Karpas-422 (cell line): ENCODE data around the gene SIX2. TPM values are rescaled to one million over a fixed set of nuclear protein-coding genes. Genes with fewer than 3 reads are reported as not detected.

Experiments used
- DNase-seq: peaks from one replicate; pipeline ENCODE4 v3.0.0-alpha.2; 2015
- H2AFZ ChIP-seq: fragments of 200-600 bp; sonication (generic); 2 replicates; pipeline ENCODE4 v1.6.1; 2014; ENCODE audit warnings: antibody characterized with exemption, low read length, mixed read lengths
- H3K27ac ChIP-seq: fragments of 200-600 bp; sonication (generic); 2 replicates; pipeline ENCODE4 v1.5.1; 2014; ENCODE audit warnings: mild to moderate bottlenecking, low read length, moderate library complexity
- H3K27me3 ChIP-seq: fragments of 200-600 bp; sonication (generic); 2 replicates; pipeline ENCODE4 v1.6.1; 2014; ENCODE audit warnings: low read length, mixed read lengths
- H3K36me3 ChIP-seq: fragments of 200-600 bp; sonication (generic); 2 replicates; pipeline ENCODE4 v1.6.1; 2014; ENCODE audit warnings: low read length, mixed read lengths; ENCODE audit not compliant: insufficient read depth
- H3K4me1 ChIP-seq: fragments of 200-600 bp; sonication (generic); 2 replicates; pipeline ENCODE4 v1.6.1; 2014; ENCODE audit warnings: mild to moderate bottlenecking, low read length, mixed read lengths
- H3K4me2 ChIP-seq: fragments of 200-600 bp; sonication (generic); 2 replicates; pipeline ENCODE4 v1.6.1; 2014; ENCODE audit warnings: low read length, low read depth, mild to moderate bottlenecking; ENCODE audit not compliant: poor library complexity, severe bottlenecking
- H3K4me3 ChIP-seq: fragments of 200-600 bp; sonication (generic); 2 replicates; pipeline ENCODE4 v1.5.1; 2014; ENCODE audit warnings: mild to moderate bottlenecking, antibody characterized with exemption, low read length, mixed read lengths
- H3K79me2 ChIP-seq: fragments of 200-600 bp; sonication (generic); 2 replicates; pipeline ENCODE4 v1.6.1; 2014; ENCODE audit warnings: mild to moderate bottlenecking, low read length, mixed read lengths
- H3K9ac ChIP-seq: fragments of 200-600 bp; sonication (generic); 2 replicates; pipeline ENCODE4 v1.6.0; 2014; ENCODE audit warnings: low read length
- H3K9me2 ChIP-seq: fragments of 200-600 bp; sonication (generic), shearing (Covaris generic); replicated peaks from 2 replicates; pipeline ENCODE4 v1.6.0; 2014; ENCODE audit warnings: mild to moderate bottlenecking, low read length, moderate library complexity; ENCODE audit not compliant: insufficient read depth
- H3K9me3 ChIP-seq: fragments of 300-700, 200-600 bp; sonication (generic); 2 replicates; pipeline ENCODE4 v1.6.1; 2014; ENCODE audit warnings: low read length, mixed read lengths
- H4K20me1 ChIP-seq: fragments of 200-600 bp; sonication (generic); 2 replicates; pipeline ENCODE4 v1.6.1; 2014; ENCODE audit warnings: mild to moderate bottlenecking, antibody characterized with exemption, low read length, low read depth; ENCODE audit not compliant: insufficient read depth
- total RNA-seq: library from RNA; depleted of rRNA; stranded (reverse); fragments of >200 nt; shearing (Covaris generic); gene quantifications from 2 replicates; pipeline ENCODE4 v1.2.3, GENCODE V29; 2014; ENCODE audit warnings: low replicate concordance

SIX2 gene
- total RNA-seq, 1 experiment from 2014 or later: not detected

GRCh38 chr2:44989176-44989575 lies 20.1 kb downstream of the SIX2 start:
- Histone ChIP-seq H3K9ac (no peak overlapping the region), H2AFZ (no peak overlapping the region), H3K27ac (no peak overlapping the region), H3K4me3 (no peak overlapping the region), H3K9me3 (peaks cover 11% of the 10 kb centered on the region), H3K4me2 (no peak overlapping the region), H3K9me2 (no peaks in the 10 kb centered on the region), H3K79me2 (no peaks in the 10 kb centered on the region), H4K20me1 (no peaks in the 10 kb centered on the region), H3K4me1 (peaks cover 5% of the 10 kb centered on the region), H3K27me3 (no peaks in the 10 kb centered on the region; the same call in 1 of the 2 replicates), H3K36me3 (0 out of 2 replicates have a peak, but pooled peaks cover 6% of the 10 kb centered on the region)
- DNase-seq: no peak

- no peaks in the 10 kb centered on the region for H3K79me2 ChIP-seq
- no peaks in the 10 kb centered on the region for H3K27me3 ChIP-seq
- H2AFZ ChIP-seq: peak overlapping the region; percentile 5; the same call in 1 of the 2 replicates
Measured at GRCh38 chr2:44983836-44984604, 25.2 kb downstream of the SIX2 start.

GRCh38 chr2:44981714-44982108 lies 27.5 kb downstream of the SIX2 start:
- Histone ChIP-seq H3K27me3 (no peaks in the 10 kb centered on the region), H4K20me1 (no peaks in the 10 kb centered on the region), H3K9me3 (no peaks in the 10 kb centered on the region), H3K9ac (peak overlapping the region; percentile 43; the same call in 1 of the 2 replicates), H3K4me3 (no peak overlapping the region; the same call in 1 of the 2 replicates), H3K4me2 (peak overlapping the region; percentile 48), H3K36me3 (no peaks in the 10 kb centered on the region), H3K79me2 (no peaks in the 10 kb centered on the region), H2AFZ (peak overlapping the region; percentile 81; the same call in 1 of the 2 replicates), H3K9me2 (no peaks in the 10 kb centered on the region), H3K27ac (peak overlapping the region; percentile 39; the same call in 1 of the 2 replicates), H3K4me1 (peaks cover 35% of the 10 kb centered on the region)
- DNase-seq: peak; percentile 92

More at GRCh38 chr2:44983836-44984604, 25.2 kb downstream of the SIX2 start:
- H3K9me3 ChIP-seq: peaks cover 11% of the 10 kb centered on the region
- H3K4me3 ChIP-seq: no peak overlapping the region
- DNase-seq: no peak
- H4K20me1 ChIP-seq: no peaks in the 10 kb centered on the region
- H3K4me1 ChIP-seq: peaks cover 35% of the 10 kb centered on the region
- no peak overlapping the region for H3K9ac ChIP-seq
- H3K9me2 ChIP-seq: no peaks in the 10 kb centered on the region
- H3K4me2 ChIP-seq: no peak overlapping the region
- H3K36me3 ChIP-seq: no peaks in the 10 kb centered on the region
- H3K27ac ChIP-seq: no peak overlapping the region

GRCh38 chr2:44980751-44981713 lies 28.2 kb downstream of the SIX2 start:
- no peak overlapping the region for H3K27ac ChIP-seq
- no peak overlapping the region for H3K9ac ChIP-seq
- H3K27me3 ChIP-seq: no peaks in the 10 kb centered on the region
- H3K4me3 ChIP-seq: no peak overlapping the region
- no peaks in the 10 kb centered on the region for H3K9me3 ChIP-seq
- no peaks in the 10 kb centered on the region for H4K20me1 ChIP-seq
- DNase-seq: no peak
- H3K9me2 ChIP-seq: no peaks in the 10 kb centered on the region
- no peaks in the 10 kb centered on the region for H3K79me2 ChIP-seq
- no peak overlapping the region for H2AFZ ChIP-seq
- H3K4me2 ChIP-seq: no peak overlapping the region
- H3K4me1 ChIP-seq: peaks cover 35% of the 10 kb centered on the region
- no peaks in the 10 kb centered on the region for H3K36me3 ChIP-seq

- Histone ChIP-seq H3K9ac (no peak overlapping the region), H3K4me2 (no peak overlapping the region)
Measured at GRCh38 chr2:44979581-44979980, 29.7 kb downstream of the SIX2 start.

GRCh38 chr2:44975571-44976450 lies 33.4 kb downstream of the SIX2 start:
- Histone ChIP-seq H3K36me3 (no peaks in the 10 kb centered on the region), H3K9me3 (no peaks in the 10 kb centered on the region), H3K9me2 (no peaks in the 10 kb centered on the region), H4K20me1 (no peaks in the 10 kb centered on the region), H2AFZ (no peak overlapping the region), H3K9ac (no peak overlapping the region), H3K4me1 (peaks cover 7% of the 10 kb centered on the region), H3K27ac (no peak overlapping the region), H3K4me2 (no peak overlapping the region), H3K79me2 (no peaks in the 10 kb centered on the region), H3K27me3 (no peaks in the 10 kb centered on the region), H3K4me3 (no peak overlapping the region)
- no peak for DNase-seq

More at GRCh38 chr2:44979581-44979980, 29.7 kb downstream of the SIX2 start:
- Histone ChIP-seq H3K4me3 (no peak overlapping the region), H3K9me2 (no peaks in the 10 kb centered on the region), H3K27ac (no peak overlapping the region), H3K79me2 (no peaks in the 10 kb centered on the region), H3K36me3 (no peaks in the 10 kb centered on the region), H3K27me3 (no peaks in the 10 kb centered on the region), H3K9me3 (no peaks in the 10 kb centered on the region), H2AFZ (no peak overlapping the region), H4K20me1 (no peaks in the 10 kb centered on the region), H3K4me1 (peaks cover 34% of the 10 kb centered on the region)
- DNase-seq: no peak

GRCh38 chr2:44974064-44974715 lies 35.1 kb downstream of the SIX2 start:
- no peaks in the 10 kb centered on the region for H3K9me2 ChIP-seq
- H3K4me2 ChIP-seq: no peak overlapping the region
- no peak overlapping the region for H3K27ac ChIP-seq
- no peaks in the 10 kb centered on the region for H3K4me1 ChIP-seq
- no peaks in the 10 kb centered on the region for H3K79me2 ChIP-seq
- no peaks in the 10 kb centered on the region for H3K9me3 ChIP-seq
- no peak overlapping the region for H2AFZ ChIP-seq
- no peaks in the 10 kb centered on the region for H3K27me3 ChIP-seq
- H4K20me1 ChIP-seq: no peaks in the 10 kb centered on the region
- H3K36me3 ChIP-seq: no peaks in the 10 kb centered on the region
- no peak overlapping the region for H3K4me3 ChIP-seq
- H3K9ac ChIP-seq: no peak overlapping the region
- DNase-seq: peak; percentile 83
